Prostate gland (tissue), 2 donors: ENCODE data around the gene ZSWIM5.

Experiments used
- CTCF ChIP-seq, 4 experiments: fragments of 200-600 bp in 2 of 4; fragments of 450-650 bp in 2 of 4; sonication (generic) in 2 of 4; IDR thresholded peaks; 1 replicate in 3 of 4; 2 replicates in 1 of 4; pipeline ENCODE4 v1.5.1; 2016 to 2019; ENCODE audit warnings: antibody characterized with exemption in 4 of 4, mild to moderate bottlenecking in 2 of 4, moderate library complexity in 2 of 4
- POLR2AphosphoS5 ChIP-seq: sonication (generic); formaldehyde crosslinking; IDR thresholded peaks from one replicate; pipeline ENCODE4 v1.6.1; 2017; ENCODE audit warnings: antibody characterized with exemption

- no peak for TF ChIP-seq CTCF (IDR thresholded peaks at IDR 0.05)
- TF ChIP-seq POLR2AphosphoS5 = no peak
These were observed 71.1 kb downstream of the ZSWIM5 start for GRCh38 chr1:45135316-45135715.
